HG02642 (cell line): Measurements from ENCODE around the gene ATP11B.
"Not testable (repeated sequence)": the region's sequence is repeated elsewhere in the genome, so short reads cannot be mapped to it uniquely, and the experiment has no call there.

Experiments
- ATAC-seq: cut with Tn5 transposase; IDR thresholded peaks from one replicate; pipeline ENCODE4 v1.9.1; 2021; ENCODE audit warnings: mild to moderate bottlenecking; ENCODE audit not compliant: unreplicated experiment, poor library complexity

ATP11B gene

DNA sequence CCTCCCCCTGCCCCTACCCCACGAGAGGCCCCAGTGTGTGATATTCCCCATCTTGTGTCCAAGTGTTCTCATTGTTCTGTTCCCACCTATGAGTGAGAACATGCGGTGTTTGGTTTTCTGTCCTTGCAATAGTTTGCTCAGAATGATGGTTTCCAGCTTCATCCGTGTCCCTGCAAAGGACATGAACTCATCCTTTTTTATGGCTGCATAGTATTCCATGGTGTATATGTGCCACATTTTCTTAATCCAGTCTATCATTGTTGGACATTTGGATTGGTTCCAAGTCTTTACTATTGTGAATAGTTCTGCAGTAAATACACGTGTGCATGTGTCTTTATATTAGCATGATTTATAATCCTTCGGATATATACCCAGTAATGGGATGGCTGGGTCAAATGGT, 29.0 kb downstream of the ATP11B start:
- ATAC-seq = not testable (repeated sequence)

GRCh38 chr3:182824957-182825356, 31.7 kb downstream of the ATP11B start:
- no peak for ATAC-seq

DNA sequence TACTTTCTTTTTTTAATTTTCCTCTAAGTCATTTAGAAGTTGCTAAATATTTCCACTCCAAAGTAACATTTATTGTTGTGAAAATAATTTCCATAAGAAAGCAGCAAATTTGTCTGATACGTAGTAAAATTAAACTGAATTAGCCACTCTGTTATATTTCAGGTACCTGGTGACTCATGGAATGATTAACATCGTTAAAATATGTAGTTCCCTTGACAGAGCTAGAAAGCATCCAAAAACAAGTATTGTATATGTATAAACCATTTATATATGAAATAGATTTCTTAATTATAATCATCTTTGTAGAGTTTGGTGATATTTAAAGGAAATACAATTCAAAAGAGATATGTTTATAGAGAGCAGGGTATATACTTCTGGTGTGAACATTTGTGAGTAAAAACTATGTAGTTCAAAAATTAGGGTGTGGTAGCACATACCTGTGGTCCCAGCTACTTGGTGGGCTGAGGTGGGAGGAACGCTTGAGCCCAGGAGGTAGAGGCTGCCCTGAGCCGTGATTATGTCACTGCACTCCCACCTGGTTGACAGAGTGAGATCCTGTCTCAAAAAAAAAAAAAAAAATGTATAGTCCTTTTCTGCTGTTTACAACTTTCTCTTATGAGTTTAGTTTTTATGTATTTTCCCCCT, 36.6 kb downstream of the ATP11B start:
- no peak for ATAC-seq

DNA sequence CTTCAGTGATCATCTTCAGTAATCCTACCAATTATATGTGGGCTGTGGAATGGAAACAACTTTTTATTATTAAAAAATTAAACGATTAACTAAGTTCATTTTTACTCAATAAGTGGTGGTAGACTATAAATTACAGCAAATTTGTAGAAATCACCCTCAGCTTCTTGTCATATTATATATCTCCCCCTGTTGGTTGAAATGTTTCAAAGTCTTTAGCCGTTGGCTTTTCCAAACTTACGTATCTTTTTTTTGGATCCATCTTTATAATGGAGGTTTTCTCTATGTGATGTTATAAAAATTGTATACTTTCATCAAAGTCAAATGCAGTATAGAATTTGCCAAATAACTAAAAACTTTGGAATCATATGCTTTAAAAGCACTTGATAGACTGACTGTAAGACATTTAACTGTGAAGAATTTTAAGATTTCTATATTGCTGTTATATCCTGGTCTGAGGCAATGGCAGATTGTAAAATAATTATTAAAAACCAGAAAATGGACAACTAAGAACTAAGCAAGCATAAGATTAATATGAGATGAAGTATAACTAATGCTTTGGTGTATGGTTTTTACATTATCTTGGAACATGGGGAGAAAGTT, 44.7 kb downstream of the ATP11B start:
- ATAC-seq = no peak

DNA sequence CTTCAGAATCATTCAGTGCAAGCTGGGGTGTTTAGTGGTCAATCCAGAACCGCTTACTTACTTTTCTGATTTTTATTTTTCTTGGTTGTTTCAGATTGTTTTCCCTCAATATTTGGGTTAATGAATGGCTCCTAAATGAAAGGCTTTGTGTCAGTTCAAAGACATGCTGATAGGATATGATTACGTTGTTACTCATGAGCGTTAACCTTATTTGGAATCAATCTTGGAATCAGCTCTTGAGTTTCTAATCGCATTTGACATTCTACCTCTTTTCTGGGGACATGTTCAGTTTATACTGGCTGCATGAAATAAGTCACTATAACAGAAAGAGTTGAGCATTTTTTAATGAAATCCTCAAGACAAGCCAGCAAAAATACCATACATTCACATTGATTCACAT, 50.2 kb downstream of the ATP11B start:
- ATAC-seq = no peak

DNA sequence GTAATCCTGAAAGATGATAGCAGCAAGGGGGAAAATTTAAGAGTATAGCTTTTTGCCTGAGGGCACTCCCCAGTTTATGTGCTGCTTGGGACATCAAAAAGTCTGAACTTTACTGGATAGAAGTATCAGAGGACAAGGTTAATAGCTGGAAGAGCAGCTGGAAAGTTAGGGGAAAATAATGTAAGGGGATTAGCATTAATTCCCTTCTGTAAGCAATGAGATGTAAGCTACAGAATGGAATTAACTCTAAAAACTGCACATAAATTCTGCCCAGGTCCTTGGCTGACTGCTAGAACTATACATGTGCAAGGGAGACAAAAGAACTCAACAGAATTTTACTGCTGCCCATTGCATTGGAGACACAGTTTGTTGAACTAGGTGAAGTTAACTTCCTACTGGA, 55.6 kb downstream of the ATP11B start:
- no peak for ATAC-seq

DNA sequence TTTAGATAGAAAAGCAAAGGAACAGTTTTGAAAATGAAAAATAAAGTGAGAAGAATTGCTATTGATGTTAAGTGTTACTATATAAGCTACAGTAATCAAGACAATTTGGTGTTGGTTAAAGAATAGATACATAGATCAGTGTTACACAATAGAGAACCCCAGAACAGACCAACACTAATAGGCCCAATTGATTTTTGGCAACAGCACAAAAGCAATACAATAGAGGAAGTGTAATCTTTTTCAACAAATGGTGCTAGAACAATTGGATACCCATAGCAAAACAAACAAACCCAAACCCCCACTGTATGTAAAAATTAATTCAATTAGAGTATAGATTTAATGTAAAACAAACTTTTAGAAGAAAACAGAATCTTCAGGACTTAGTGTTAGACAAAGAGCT, 61.8 kb downstream of the ATP11B start:
- ATAC-seq = no peak

DNA sequence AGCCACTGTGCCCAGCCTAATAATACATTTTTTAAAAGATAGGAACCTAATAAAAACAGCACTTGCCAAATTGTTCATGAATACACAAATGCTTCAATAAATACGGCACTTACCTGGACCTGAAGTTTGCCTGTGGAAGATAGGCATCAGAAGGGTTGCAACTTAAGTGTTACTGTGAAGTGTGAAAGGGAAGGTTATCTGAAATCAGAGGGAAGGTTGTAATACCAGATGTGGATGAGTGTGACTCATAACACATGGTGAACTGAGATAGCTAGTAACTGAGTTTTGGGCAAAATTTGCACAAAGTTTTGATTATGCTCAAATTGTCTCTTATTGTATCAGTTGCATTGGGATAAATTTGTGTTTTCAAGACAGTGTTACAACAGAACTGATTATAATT, 68.0 kb downstream of the ATP11B start:
- ATAC-seq = no peak

- ATAC-seq = no peak
Observed at GRCh38 chr3:182862159-182862860, 69.0 kb downstream of the ATP11B start.

DNA sequence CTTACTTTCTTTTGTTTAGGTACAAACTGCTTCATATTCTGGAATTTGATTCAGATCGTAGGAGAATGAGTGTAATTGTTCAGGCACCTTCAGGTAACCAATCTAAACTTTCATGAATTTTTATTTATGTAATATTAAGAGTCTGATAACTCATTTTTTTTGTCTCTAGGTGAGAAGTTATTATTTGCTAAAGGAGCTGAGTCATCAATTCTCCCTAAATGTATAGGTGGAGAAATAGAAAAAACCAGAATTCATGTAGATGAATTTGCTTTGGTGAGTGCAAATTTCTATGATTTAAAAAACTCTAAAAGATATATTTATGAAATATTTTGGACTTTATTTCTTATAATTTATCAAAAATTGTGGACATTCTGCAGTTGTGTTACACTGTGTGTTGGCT, 75.8 kb downstream of the ATP11B start:
- ATAC-seq = no peak

- ATAC-seq = not testable (repeated sequence)
Observed at GRCh38 chr3:182870917-182871316, 77.6 kb downstream of the ATP11B start.

GRCh38 chr3:182879031-182879611, 85.8 kb downstream of the ATP11B start:
- no peak for ATAC-seq

- ATAC-seq = no peak
Observed at GRCh38 chr3:182886497-182886896, 93.2 kb downstream of the ATP11B start.

GRCh38 chr3:182889948-182890629, 96.8 kb downstream of the ATP11B start:
- no peak for ATAC-seq

- no peak for ATAC-seq
Observed at GRCh38 chr3:182891364-182891763, 98.1 kb downstream of the ATP11B start.

GRCh38 chr3:182892226-182892625, 98.9 kb downstream of the ATP11B start:
- ATAC-seq = no peak

DNA sequence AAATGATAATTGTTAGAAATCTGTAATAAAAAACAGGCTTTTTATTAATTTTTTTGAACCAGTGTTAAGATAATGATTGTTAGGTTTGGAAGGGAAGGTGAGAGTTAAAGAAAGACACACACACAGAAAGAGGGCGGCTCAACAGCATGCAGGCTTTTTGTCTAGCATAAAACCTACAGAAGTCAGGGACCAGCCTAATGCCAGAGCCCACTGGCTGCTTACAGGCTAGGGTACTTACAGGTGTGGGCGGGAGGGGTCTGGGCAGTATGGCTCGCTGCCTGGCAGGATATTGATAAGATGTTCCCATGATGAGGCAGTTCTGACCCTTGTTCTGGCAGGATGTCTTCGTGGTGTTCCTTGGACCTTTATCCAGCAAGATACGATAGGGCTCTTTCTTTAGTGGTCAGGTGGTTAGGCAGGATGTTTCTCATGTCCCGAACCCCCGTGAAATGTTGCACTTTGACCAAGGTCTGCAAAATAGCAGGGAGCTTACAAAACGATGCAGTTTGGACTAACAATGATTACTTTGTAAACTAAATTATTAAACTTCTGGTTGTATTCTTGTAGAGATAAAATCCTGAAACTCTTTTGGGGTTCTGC, 102.3 kb downstream of the ATP11B start:
- ATAC-seq = no peak

- ATAC-seq = no peak
Observed at GRCh38 chr3:182896553-182896952, 103.2 kb downstream of the ATP11B start.

- ATAC-seq = no peak
Observed at GRCh38 chr3:182902236-182902635, 108.9 kb downstream of the ATP11B start.

GRCh38 chr3:182904164-182904563, 110.9 kb downstream of the ATP11B start:
- ATAC-seq = no peak
